Gastrocnemius medialis (tissue), 4 donors: ENCODE data around the gene IFRD1.

ENCODE experiments used
- POLR2A ChIP-seq, 2 donors: fragments of 450-650 bp; IDR thresholded peaks; one replicate each; pipeline ENCODE4 v1.6.1; 2017; ENCODE audit warnings: antibody characterized with exemption in 2 of 2, mild to moderate bottlenecking in 2 of 2, moderate library complexity in 2 of 2
- TF ChIP-seq, protein P1 (sequence below), 5 experiments: fragments of 450-650 bp in 3 of 5; fragments of 200-600 bp in 2 of 5; sonication (generic) in 2 of 5; IDR thresholded peaks in 4 of 5; conservative IDR thresholded peaks in 1 of 5; 1 replicate in 4 of 5; 2 replicates in 1 of 5; pipeline ENCODE4 v1.5.1; 2016 to 2019; ENCODE audit warnings: antibody characterized with exemption in 5 of 5, mild to moderate bottlenecking in 3 of 5, moderate library complexity in 3 of 5

DNA sequence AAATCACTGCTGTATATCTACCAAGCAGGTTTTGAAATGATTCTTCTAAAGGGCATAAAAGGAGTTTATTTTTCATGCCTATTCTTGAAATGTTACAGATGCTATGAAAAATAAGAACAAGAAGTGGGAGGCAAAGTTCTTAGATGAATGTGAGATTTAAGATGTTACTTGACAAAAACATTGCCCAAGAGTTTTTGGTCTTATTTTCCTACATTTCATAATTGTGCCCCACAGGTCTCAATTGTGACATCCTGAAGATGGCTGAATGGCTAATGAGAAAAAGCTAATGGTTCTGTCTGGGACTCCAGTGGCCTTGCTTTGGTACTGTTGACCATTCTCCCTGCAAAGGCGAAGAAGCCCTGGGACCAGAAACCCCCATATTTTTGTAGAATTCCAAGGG is 43.0 kb upstream of the IFRD1 start:
- TF ChIP-seq, protein P1, sequence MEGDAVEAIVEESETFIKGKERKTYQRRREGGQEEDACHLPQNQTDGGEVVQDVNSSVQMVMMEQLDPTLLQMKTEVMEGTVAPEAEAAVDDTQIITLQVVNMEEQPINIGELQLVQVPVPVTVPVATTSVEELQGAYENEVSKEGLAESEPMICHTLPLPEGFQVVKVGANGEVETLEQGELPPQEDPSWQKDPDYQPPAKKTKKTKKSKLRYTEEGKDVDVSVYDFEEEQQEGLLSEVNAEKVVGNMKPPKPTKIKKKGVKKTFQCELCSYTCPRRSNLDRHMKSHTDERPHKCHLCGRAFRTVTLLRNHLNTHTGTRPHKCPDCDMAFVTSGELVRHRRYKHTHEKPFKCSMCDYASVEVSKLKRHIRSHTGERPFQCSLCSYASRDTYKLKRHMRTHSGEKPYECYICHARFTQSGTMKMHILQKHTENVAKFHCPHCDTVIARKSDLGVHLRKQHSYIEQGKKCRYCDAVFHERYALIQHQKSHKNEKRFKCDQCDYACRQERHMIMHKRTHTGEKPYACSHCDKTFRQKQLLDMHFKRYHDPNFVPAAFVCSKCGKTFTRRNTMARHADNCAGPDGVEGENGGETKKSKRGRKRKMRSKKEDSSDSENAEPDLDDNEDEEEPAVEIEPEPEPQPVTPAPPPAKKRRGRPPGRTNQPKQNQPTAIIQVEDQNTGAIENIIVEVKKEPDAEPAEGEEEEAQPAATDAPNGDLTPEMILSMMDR (IDR thresholded peaks at IDR 0.05 in 4 of 5, conservative IDR thresholded peaks at IDR 0.05 in 1 of 5): no peak
- no peak for TF ChIP-seq POLR2A (IDR thresholded peaks at IDR 0.05)
